AG09319 (cell line): ENCODE measurements around the gene CDKL5.

ENCODE experiments used
- DNase-seq: peaks from one replicate; pipeline ENCODE4 v3.0.0-alpha.2; 2010; ENCODE audit warnings: low read depth; ENCODE audit errors: extremely low read depth
- CTCF ChIP-seq: IDR thresholded peaks from 2 replicates; pipeline ENCODE4 v1.5.1; 2011; ENCODE audit warnings: low read depth, mild to moderate bottlenecking, inconsistent platforms, low read length, moderate library complexity

Gene CDKL5

GRCh38 chrX:18545771-18546170, 120.4 kb downstream of the CDKL5 start:
- DNase-seq, result no peak

GRCh38 chrX:18548996-18549395, 123.6 kb downstream of the CDKL5 start:
- no peak for DNase-seq
- no peak for TF ChIP-seq CTCF

More at GRCh38 chrX:18545771-18546170, 120.4 kb downstream of the CDKL5 start:
- TF ChIP-seq CTCF, result no peak

- no peak for DNase-seq
- no peak for TF ChIP-seq CTCF
Measured at GRCh38 chrX:18549643-18550042, 124.2 kb downstream of the CDKL5 start.

- no peak for TF ChIP-seq CTCF
- DNase-seq, result no peak
Measured at GRCh38 chrX:18557879-18558278, 132.5 kb downstream of the CDKL5 start.

- no peak for DNase-seq
- TF ChIP-seq CTCF, result no peak
Measured at GRCh38 chrX:18558799-18559198, 133.4 kb downstream of the CDKL5 start.

- TF ChIP-seq CTCF, result no peak
- no peak for DNase-seq
Measured at GRCh38 chrX:18561020-18561419, 135.6 kb downstream of the CDKL5 start.

GRCh38 chrX:18565727-18566126, 140.3 kb downstream of the CDKL5 start:
- TF ChIP-seq CTCF, result no peak
- DNase-seq, result no peak
